Esophagus squamous epithelium (tissue), 5 donors: ENCODE results near the gene NNMT. TPM values are rescaled to one million over a fixed set of nuclear protein-coding genes. Genes with fewer than 3 reads are reported as not detected.
"Not testable (repeated sequence)": the region's sequence is repeated elsewhere in the genome, so short reads cannot be mapped to it uniquely, and the experiment has no call there.

ENCODE experiments used
- DNase-seq: peaks from one replicate; lab custom pipeline; 2025; lab: John Stamatoyannopoulos, UW
- H3K27ac ChIP-seq, 4 donors: fragments of 200-600 bp; sonication (generic); one replicate each; pipeline ENCODE4 v1.5.1; 2016 to 2019; ENCODE audit warnings: mild to moderate bottlenecking in 1 of 4
- H3K27me3 ChIP-seq, 4 donors: fragments of 200-600 bp; sonication (generic); 1 replicate in 3 of 4; 2 replicates in 1 of 4; pipeline versions ENCODE4 v1.5.1 to v1.6.0; 2017 to 2021; ENCODE audit warnings: antibody characterized with exemption in 1 of 4
- H3K36me3 ChIP-seq, 3 donors: fragments of 200-600 bp; sonication (generic); one replicate each; pipeline ENCODE4 v1.5.1; 2016 to 2019
- H3K4me1 ChIP-seq, 3 donors: fragments of 200-600 bp; sonication (generic); one replicate each; pipeline ENCODE4 v1.5.1; 2017 to 2019
- H3K4me3 ChIP-seq, 4 donors: fragments of 200-600 bp; sonication (generic); 1 replicate in 3 of 4; 2 replicates in 1 of 4; pipeline ENCODE4 v1.5.1; 2016 to 2019; ENCODE audit warnings: mild to moderate bottlenecking in 2 of 4, moderate library complexity in 1 of 4
- H3K9me3 ChIP-seq, 3 donors: fragments of 200-600 bp; sonication (generic); one replicate each; pipeline ENCODE4 v1.5.1; 2016 to 2019
- POLR2A ChIP-seq, 4 donors: fragments of 450-650 bp; IDR thresholded peaks; one replicate each; pipeline ENCODE4 v1.6.1; 2017; ENCODE audit warnings: antibody characterized with exemption in 4 of 4, mild to moderate bottlenecking in 4 of 4, moderate library complexity in 3 of 4
- WGBS, 2 donors: methylation state at CpG; one replicate each; pipeline ENCODE4 v1.1.5; 2018; 5-methylcytosine and 5-hydroxymethylcytosine counted together
- intact Hi-C: fragments of 100-400 bp; cut with DNase I; formaldehyde crosslinking; loops from one replicate; pipeline ENCODE4 v1.15.0; 2022
- total RNA-seq, 4 donors: library from RNA; depleted of rRNA; stranded (reverse); fragments of >200 nt; gene quantifications; one replicate each; pipeline ENCODE4 v1.1.0, GENCODE V29; 2016
- TF ChIP-seq, protein P1 (sequence below), 6 experiments: fragments of 450-650 bp in 4 of 6; fragments of 200-600 bp in 2 of 6; sonication (generic) in 2 of 6; IDR thresholded peaks; one replicate each; pipeline ENCODE4 v1.5.1; 2016 to 2019; ENCODE audit warnings: antibody characterized with exemption in 6 of 6, mild to moderate bottlenecking in 4 of 6, moderate library complexity in 4 of 6
- donor health status: DM: yes; HTN: yes; CAD: no.

Gene NNMT
- total RNA-seq, 4 donors from 2014 or later: 4.1 to 142 (median 56.8) TPM

DNA sequence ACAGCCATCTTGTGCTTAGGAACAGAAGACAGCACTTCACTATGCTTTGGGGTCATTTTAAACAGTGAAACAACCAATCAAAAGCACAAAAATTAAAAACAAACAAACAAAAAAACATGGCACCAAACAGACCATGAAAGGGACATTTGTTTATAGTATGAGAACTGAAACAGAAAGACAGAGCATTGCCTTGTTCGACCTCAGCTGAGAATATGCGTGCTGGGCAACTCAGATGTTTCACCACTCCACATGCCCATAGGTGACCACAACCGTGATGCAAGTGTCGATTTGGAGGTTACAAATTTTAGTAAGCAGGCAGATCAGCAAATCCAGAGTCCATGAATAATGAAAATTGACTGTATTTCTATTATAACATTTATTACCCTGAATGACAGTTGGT, 30.0 kb downstream of the NNMT start:
- intact Hi-C loops: no loop called here
- no peak for TF ChIP-seq POLR2A (IDR thresholded peaks at IDR 0.05)
- TF ChIP-seq, protein P1, sequence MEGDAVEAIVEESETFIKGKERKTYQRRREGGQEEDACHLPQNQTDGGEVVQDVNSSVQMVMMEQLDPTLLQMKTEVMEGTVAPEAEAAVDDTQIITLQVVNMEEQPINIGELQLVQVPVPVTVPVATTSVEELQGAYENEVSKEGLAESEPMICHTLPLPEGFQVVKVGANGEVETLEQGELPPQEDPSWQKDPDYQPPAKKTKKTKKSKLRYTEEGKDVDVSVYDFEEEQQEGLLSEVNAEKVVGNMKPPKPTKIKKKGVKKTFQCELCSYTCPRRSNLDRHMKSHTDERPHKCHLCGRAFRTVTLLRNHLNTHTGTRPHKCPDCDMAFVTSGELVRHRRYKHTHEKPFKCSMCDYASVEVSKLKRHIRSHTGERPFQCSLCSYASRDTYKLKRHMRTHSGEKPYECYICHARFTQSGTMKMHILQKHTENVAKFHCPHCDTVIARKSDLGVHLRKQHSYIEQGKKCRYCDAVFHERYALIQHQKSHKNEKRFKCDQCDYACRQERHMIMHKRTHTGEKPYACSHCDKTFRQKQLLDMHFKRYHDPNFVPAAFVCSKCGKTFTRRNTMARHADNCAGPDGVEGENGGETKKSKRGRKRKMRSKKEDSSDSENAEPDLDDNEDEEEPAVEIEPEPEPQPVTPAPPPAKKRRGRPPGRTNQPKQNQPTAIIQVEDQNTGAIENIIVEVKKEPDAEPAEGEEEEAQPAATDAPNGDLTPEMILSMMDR (IDR thresholded peaks at IDR 0.05): no peak

DNA sequence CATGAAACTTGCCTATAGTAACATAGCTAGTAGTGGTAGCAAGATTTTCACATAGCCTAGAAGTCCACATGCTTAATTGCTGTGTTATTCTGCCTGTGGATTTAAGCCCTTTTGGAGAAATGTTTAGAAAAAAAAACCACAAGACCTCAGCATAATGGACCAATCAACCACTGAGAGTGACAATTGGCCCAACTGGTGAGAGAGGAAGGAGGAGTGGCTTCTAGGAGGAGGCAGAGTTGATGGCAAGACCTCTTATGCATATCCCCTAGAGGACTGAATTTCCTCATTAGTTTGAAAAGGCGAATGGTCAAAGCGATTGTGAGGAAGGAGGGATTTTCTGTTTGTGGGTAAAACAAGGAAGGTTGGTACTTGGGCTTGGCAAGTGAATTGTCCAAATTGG, 30.6 kb downstream of the NNMT start:
- intact Hi-C loops: no loop called here
- no peak for DNase-seq
- Histone ChIP-seq H3K9me3 (peaks cover 0 to 16% (median 8%) of the 10 kb centered on the region in 3 donors), H3K4me3 (no peak overlapping the region), H3K36me3 (no peaks in the 10 kb centered on the region), H3K4me1 (no peaks in the 10 kb centered on the region), H3K27me3 (peaks cover 0 to 8% (median 0%) of the 10 kb centered on the region in 4 donors), H3K27ac (no peak overlapping the region)
- TF ChIP-seq, protein P1 (IDR thresholded peaks at IDR 0.05): no peak
- no peak for TF ChIP-seq POLR2A (IDR thresholded peaks at IDR 0.05)
- WGBS, 2 donors: 57 to 85% methylated on average over 2 of the region's 2 CpGs

More for the DNA sequence above, 30.0 kb downstream of the NNMT start:
- H3K4me1 ChIP-seq: no peaks in the 10 kb centered on the region
- H3K4me3 ChIP-seq: no peak overlapping the region
- 74 to 76% methylated on average over 4 of the region's 4 CpGs for WGBS, 2 donors
- DNase-seq: no peak
- peaks cover 0 to 8% (median 0%) of the 10 kb centered on the region in 4 donors for H3K27me3 ChIP-seq
- H3K27ac ChIP-seq: no peak overlapping the region
- H3K9me3 ChIP-seq: peaks cover 0 to 16% (median 8%) of the 10 kb centered on the region in 3 donors
- H3K36me3 ChIP-seq: no peaks in the 10 kb centered on the region

DNA sequence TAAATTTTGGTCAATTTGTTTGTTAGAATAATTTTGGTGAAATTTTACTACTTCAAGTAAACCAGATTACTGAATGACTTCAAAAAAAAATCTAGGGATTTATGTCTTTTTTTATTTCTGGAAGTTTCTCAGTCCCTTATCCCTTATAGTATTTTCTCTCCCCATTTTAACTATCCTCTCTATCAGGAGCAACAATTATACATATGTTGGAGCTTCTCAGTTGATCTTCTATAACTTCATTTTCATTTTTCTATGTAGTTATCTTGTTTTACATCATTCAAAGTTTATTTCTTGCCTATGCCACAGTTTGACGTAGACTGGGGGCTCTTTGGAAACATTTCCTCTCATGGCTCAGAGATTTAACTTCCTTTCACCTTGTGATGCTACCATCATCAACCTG, 34.2 kb downstream of the NNMT start:
- Histone ChIP-seq H3K27me3 (no peaks in the 10 kb centered on the region), H3K27ac (no peak overlapping the region), H3K36me3 (no peaks in the 10 kb centered on the region), H3K9me3 (peaks cover 0 to 16% (median 8%) of the 10 kb centered on the region in 3 donors), H3K4me3 (no peak overlapping the region), H3K4me1 (no peaks in the 10 kb centered on the region)
- no peak for DNase-seq
- TF ChIP-seq, protein P1 (IDR thresholded peaks at IDR 0.05): no peak
- TF ChIP-seq POLR2A (IDR thresholded peaks at IDR 0.05): no peak
- intact Hi-C loops: no loop called here
- 59 to 91% methylated on average over 1 of the region's 1 CpG for WGBS, 2 donors

DNA sequence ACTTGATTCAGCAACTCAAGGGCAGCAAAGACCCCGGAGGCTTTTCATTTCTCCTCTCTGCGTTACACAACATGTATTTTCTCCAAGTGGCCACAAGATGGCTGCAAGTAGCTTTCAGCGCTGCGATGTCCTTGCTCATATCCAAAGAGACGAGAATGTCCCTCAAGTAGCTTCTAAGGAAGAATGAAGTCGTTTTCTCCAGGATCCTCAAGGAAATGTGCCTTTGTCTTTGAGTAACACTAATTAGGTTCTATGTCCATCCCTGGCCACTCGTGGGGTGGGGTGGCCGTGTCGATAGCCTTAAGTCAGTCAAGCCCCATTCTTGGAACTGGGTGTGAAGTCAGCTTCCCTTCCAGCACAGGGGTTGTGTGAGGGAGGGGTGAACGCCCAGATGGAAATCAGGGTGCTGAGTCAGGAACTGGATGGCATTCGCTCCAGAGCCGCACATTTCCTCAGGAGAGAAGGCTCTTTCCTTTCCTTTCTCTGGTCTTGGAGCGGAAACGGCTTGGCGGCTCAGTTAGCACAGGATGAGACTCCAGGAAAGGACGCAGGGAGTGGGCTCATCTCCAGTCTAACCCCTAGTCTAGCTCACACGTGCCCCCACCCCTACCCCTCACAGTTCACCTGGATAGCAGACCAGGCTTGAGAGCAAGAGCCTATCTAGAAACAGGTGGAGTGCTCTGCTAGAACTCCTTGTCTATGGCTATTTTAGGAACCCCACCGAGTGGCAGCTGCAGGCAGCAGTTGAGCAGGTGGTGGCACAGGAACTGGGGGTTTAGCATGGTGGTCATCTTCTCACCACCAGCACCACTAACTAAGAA, 44.3 kb downstream of the NNMT start:
- Histone ChIP-seq H3K4me1 (peaks cover 0 to 7% (median 7%) of the 10 kb centered on the region in 3 donors), H3K27ac (peak overlapping the region in 3 of 4 donors; percentile 9 to 50 (median 21)), H3K9me3 (no peaks in the 10 kb centered on the region), H3K36me3 (no peaks in the 10 kb centered on the region), H3K4me3 (peak overlapping the region in 1 of 4 donors; percentile 54), H3K27me3 (no peaks in the 10 kb centered on the region)
- DNase-seq: no peak
- 0 to 25% methylated on average over 6 to 15 of the region's 18 CpGs for WGBS, 2 donors
- no peak for TF ChIP-seq POLR2A (IDR thresholded peaks at IDR 0.05)
- TF ChIP-seq, protein P1 (IDR thresholded peaks at IDR 0.05): peak; percentile 43 to 80 (median 74)
- intact Hi-C loops: no loop called here

DNA sequence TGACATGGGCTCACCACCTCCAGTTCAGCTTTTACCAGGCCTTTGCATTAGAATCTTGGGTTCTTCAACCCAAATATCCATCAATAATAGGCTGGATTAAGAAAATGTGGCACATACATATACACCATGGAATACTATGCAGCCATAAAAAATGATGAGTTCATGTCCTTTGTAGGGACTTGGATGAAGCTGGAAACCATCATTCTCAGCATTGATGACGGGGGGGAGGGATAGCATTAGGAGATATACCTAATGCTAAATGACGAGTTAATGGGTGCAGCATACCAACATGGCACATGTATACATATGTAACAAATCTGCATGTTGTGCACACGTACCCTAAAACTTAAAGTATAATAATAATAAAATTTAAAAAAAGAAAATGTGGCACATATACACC, 45.5 kb downstream of the NNMT start:
- H3K9me3 ChIP-seq, H3K27ac ChIP-seq, DNase-seq, H3K4me3 ChIP-seq, H3K4me1 ChIP-seq, H3K27me3 ChIP-seq, H3K36me3 ChIP-seq, intact Hi-C loops: not testable (repeated sequence)
- WGBS, 2 donors: 80 to 84% methylated on average over 3 of the region's 3 CpGs
